ENCODE results near the gene SRMS. TPM values are rescaled to one million over a fixed set of nuclear protein-coding genes. Genes with fewer than 3 reads are reported as not detected.
A peak's percentile ranks its signal among the peaks of the same experiment; 100 is the strongest.

The SRMS gene
- total and polyA plus RNA-seq, 2 of the 13 experiments (the other 11 are each of a cell fraction or from before 2014, with no cell fraction given): not detected

- TF ChIP-seq RXRA (CRISPR knock-in tag; IDR thresholded peaks at IDR 0.05) (peak; percentile 67; the same call in 1 of the 2 replicates), GLI4 (CRISPR knock-in tag; IDR thresholded peaks at IDR 0.05; ENCODE audit: borderline replicate concordance) (0 out of 2 replicates have a peak, but pooled peaks have one; percentile 37), HNF1B (CRISPR knock-in tag; IDR thresholded peaks at IDR 0.05) (peak; percentile 61; the same call in 1 of the 2 replicates), NFAT5 (CRISPR knock-in tag; IDR thresholded peaks at IDR 0.05) (peak; percentile 60; the same call in 1 of the 2 replicates), E2F5 (CRISPR knock-in tag; conservative IDR thresholded peaks at IDR 0.05) (peak; percentile 36), ZNF350 (CRISPR knock-in tag; IDR thresholded peaks at IDR 0.05; ENCODE audit: borderline replicate concordance, low read depth) (0 out of 2 replicates have a peak, but pooled peaks have one; percentile 45), ZNF572 (CRISPR knock-in tag; IDR thresholded peaks at IDR 0.05) (peak; percentile 86), SOX6 (IDR thresholded peaks at IDR 0.05) (no peak), SOX6 (CRISPR knock-in tag; IDR thresholded peaks at IDR 0.05) (no peak), SMARCE1 (IDR thresholded peaks at IDR 0.05; ENCODE audit: borderline replicate concordance) (no peak)
- TF ChIP-seq, protein P1, sequence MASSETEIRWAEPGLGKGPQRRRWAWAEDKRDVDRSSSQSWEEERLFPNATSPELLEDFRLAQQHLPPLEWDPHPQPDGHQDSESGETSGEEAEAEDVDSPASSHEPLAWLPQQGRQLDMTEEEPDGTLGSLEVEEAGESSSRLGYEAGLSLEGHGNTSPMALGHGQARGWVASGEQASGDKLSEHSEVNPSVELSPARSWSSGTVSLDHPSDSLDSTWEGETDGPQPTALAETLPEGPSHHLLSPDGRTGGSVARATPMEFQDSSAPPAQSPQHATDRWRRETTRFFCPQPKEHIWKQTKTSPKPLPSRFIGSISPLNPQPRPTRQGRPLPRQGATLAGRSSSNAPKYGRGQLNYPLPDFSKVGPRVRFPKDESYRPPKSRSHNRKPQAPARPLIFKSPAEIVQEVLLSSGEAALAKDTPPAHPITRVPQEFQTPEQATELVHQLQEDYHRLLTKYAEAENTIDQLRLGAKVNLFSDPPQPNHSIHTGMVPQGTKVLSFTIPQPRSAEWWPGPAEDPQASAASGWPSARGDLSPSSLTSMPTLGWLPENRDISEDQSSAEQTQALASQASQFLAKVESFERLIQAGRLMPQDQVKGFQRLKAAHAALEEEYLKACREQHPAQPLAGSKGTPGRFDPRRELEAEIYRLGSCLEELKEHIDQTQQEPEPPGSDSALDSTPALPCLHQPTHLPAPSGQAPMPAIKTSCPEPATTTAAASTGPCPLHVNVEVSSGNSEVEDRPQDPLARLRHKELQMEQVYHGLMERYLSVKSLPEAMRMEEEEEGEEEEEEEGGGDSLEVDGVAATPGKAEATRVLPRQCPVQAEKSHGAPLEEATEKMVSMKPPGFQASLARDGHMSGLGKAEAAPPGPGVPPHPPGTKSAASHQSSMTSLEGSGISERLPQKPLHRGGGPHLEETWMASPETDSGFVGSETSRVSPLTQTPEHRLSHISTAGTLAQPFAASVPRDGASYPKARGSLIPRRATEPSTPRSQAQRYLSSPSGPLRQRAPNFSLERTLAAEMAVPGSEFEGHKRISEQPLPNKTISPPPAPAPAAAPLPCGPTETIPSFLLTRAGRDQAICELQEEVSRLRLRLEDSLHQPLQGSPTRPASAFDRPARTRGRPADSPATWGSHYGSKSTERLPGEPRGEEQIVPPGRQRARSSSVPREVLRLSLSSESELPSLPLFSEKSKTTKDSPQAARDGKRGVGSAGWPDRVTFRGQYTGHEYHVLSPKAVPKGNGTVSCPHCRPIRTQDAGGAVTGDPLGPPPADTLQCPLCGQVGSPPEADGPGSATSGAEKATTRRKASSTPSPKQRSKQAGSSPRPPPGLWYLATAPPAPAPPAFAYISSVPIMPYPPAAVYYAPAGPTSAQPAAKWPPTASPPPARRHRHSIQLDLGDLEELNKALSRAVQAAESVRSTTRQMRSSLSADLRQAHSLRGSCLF (CRISPR knock-in tag; IDR thresholded peaks at IDR 0.05; ENCODE audit: borderline replicate concordance): peak; percentile 78; the same call in 1 of the 2 replicates
- TF ChIP-seq, protein P2, sequence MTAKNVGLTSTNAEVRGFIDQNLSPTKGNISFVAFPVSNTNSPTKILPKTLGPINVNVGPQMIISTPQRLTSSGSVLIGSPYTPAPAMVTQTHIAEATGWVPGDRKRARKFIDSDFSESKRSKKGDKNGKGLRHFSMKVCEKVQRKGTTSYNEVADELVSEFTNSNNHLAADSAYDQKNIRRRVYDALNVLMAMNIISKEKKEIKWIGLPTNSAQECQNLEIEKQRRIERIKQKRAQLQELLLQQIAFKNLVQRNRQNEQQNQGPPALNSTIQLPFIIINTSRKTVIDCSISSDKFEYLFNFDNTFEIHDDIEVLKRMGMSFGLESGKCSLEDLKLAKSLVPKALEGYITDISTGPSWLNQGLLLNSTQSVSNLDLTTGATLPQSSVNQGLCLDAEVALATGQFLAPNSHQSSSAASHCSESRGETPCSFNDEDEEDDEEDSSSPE (CRISPR knock-in tag; IDR thresholded peaks at IDR 0.05): no peak
Measured at GRCh38 chr20:63574156-63574828, 26.7 kb upstream of the SRMS start, which contains the start of gene HELZ2 (continued).
